ENCODE results near the gene BORCS8. TPM values are rescaled to one million over a fixed set of nuclear protein-coding genes. Genes with fewer than 3 reads are reported as not detected.

Gene BORCS8
- total and polyA plus RNA-seq, 5 donors from 2014 or later = 20.1 to 28.4 (median 22.8) TPM

- H3K27me3 ChIP-seq (ENCODE audit: control insufficient read depth, insufficient read depth, low read length) = no peaks in the 10 kb centered on the region
- H3K27ac ChIP-seq (ENCODE audit: insufficient read depth, low read length, poor library complexity, severe bottlenecking) = no peak overlapping the region
- H3K9me3 Mint-ChIP-seq = no peaks in the 10 kb centered on the region
- H3K4me3 ChIP-seq (ENCODE audit: low read depth, low read length) = no peak overlapping the region
- no peaks in the 10 kb centered on the region for H3K36me3 ChIP-seq (ENCODE audit: control insufficient read depth, insufficient read depth, low read length)
- H3K27me3 Mint-ChIP-seq = no peaks in the 10 kb centered on the region
- DNase-seq (no peak), ATAC-seq (ENCODE audit: low read depth in 2 of 2) (no peak)
- no peak overlapping the region for H3K4me3 Mint-ChIP-seq
- no peaks in the 10 kb centered on the region for H3K9me3 ChIP-seq (ENCODE audit: control insufficient read depth in 2 of 2, low read length in 2 of 2)
- H3K27ac Mint-ChIP-seq = no peak overlapping the region
- peaks cover 4% of the 10 kb centered on the region for H3K36me3 Mint-ChIP-seq
- no peaks in the 10 kb centered on the region for H3K4me1 ChIP-seq (ENCODE audit: control insufficient read depth, insufficient read depth, low read length, poor library complexity, severe bottlenecking)
- H3K4me1 Mint-ChIP-seq = peaks cover 0 to 5% (median 1%) of the 10 kb centered on the region in 4 donors
These were observed 29.5 kb downstream of the BORCS8 start for GRCh38 chr19:19162495-19162894.

GRCh38 chr19:19160461-19161035 is 31.4 kb downstream of the BORCS8 start:
- Histone ChIP-seq H3K4me3 (ENCODE audit: low read depth, low read length) (no peak overlapping the region), H3K4me1 (ENCODE audit: control insufficient read depth, insufficient read depth, low read length, poor library complexity, severe bottlenecking) (no peaks in the 10 kb centered on the region), H3K9me3 (ENCODE audit: control insufficient read depth in 2 of 2, low read length in 2 of 2) (no peaks in the 10 kb centered on the region), H3K27me3 (ENCODE audit: control insufficient read depth, insufficient read depth, low read length) (no peaks in the 10 kb centered on the region), H3K27ac (ENCODE audit: insufficient read depth, low read length, poor library complexity, severe bottlenecking) (no peak overlapping the region), H3K36me3 (ENCODE audit: control insufficient read depth, insufficient read depth, low read length) (peaks cover 2% of the 10 kb centered on the region)
- no peaks in the 10 kb centered on the region for H3K27me3 Mint-ChIP-seq
- H3K4me1 Mint-ChIP-seq = peaks cover 0 to 5% (median 1%) of the 10 kb centered on the region in 4 donors
- no peak overlapping the region for H3K27ac Mint-ChIP-seq
- ATAC-seq (ENCODE audit: low read depth in 2 of 2) (no peak), DNase-seq (no peak)
- peaks cover 13% of the 10 kb centered on the region for H3K36me3 Mint-ChIP-seq
- H3K4me3 Mint-ChIP-seq = no peak overlapping the region
- peaks cover 0 to 2% (median 0%) of the 10 kb centered on the region in 7 donors for H3K9me3 Mint-ChIP-seq

- H3K36me3 ChIP-seq (ENCODE audit: control insufficient read depth, insufficient read depth, low read length) = peaks cover 2% of the 10 kb centered on the region
- no peak overlapping the region for H3K4me3 Mint-ChIP-seq
- H3K9me3 Mint-ChIP-seq = peaks cover 0 to 2% (median 0%) of the 10 kb centered on the region in 7 donors
- H3K27ac Mint-ChIP-seq = peak overlapping the region in 1 of 3 donors; percentile 71
- H3K27me3 Mint-ChIP-seq = no peaks in the 10 kb centered on the region
- ATAC-seq (ENCODE audit: low read depth in 2 of 2) (no peak), DNase-seq (no peak)
- H3K27me3 ChIP-seq (ENCODE audit: control insufficient read depth, insufficient read depth, low read length) = no peaks in the 10 kb centered on the region
- no peak overlapping the region for H3K4me3 ChIP-seq (ENCODE audit: low read depth, low read length)
- peaks cover 18% of the 10 kb centered on the region for H3K36me3 Mint-ChIP-seq
- H3K27ac ChIP-seq (ENCODE audit: insufficient read depth, low read length, poor library complexity, severe bottlenecking) = no peak overlapping the region
- no peaks in the 10 kb centered on the region for H3K4me1 ChIP-seq (ENCODE audit: control insufficient read depth, insufficient read depth, low read length, poor library complexity, severe bottlenecking)
- no peaks in the 10 kb centered on the region for H3K9me3 ChIP-seq (ENCODE audit: control insufficient read depth in 2 of 2, low read length in 2 of 2)
- H3K4me1 Mint-ChIP-seq = peaks cover 0 to 5% (median 1%) of the 10 kb centered on the region in 4 donors
These were observed 32.4 kb downstream of the BORCS8 start for GRCh38 chr19:19159534-19159933.

GRCh38 chr19:19157808-19158207 is 34.1 kb downstream of the BORCS8 start:
- peaks cover 18% of the 10 kb centered on the region for H3K36me3 Mint-ChIP-seq
- peaks cover 2% of the 10 kb centered on the region for H3K36me3 ChIP-seq (ENCODE audit: control insufficient read depth, insufficient read depth, low read length)
- no peaks in the 10 kb centered on the region for H3K27me3 Mint-ChIP-seq
- no peaks in the 10 kb centered on the region for H3K9me3 ChIP-seq (ENCODE audit: control insufficient read depth in 2 of 2, low read length in 2 of 2)
- no peaks in the 10 kb centered on the region for H3K27me3 ChIP-seq (ENCODE audit: control insufficient read depth, insufficient read depth, low read length)
- no peak overlapping the region for H3K4me3 ChIP-seq (ENCODE audit: low read depth, low read length)
- no peak for DNase-seq
- H3K4me1 Mint-ChIP-seq = peaks cover 0 to 5% (median 1%) of the 10 kb centered on the region in 4 donors
- no peak overlapping the region for H3K27ac ChIP-seq (ENCODE audit: insufficient read depth, low read length, poor library complexity, severe bottlenecking)
- no peak overlapping the region for H3K27ac Mint-ChIP-seq
- ATAC-seq (ENCODE audit: low read depth in 2 of 2) = no peak
- H3K9me3 Mint-ChIP-seq = peaks cover 0 to 2% (median 0%) of the 10 kb centered on the region in 7 donors
- H3K4me1 ChIP-seq (ENCODE audit: control insufficient read depth, insufficient read depth, low read length, poor library complexity, severe bottlenecking) = no peaks in the 10 kb centered on the region
- H3K4me3 Mint-ChIP-seq = no peak overlapping the region

GRCh38 chr19:19155495-19156219 is 36.3 kb downstream of the BORCS8 start:
- Mint-ChIP-seq H3K4me3 (no peak overlapping the region), H3K27ac (peak overlapping the region in 1 of 3 donors; percentile 28), H3K4me1 (peaks cover 0 to 2% (median 0%) of the 10 kb centered on the region in 4 donors), H3K36me3 (peaks cover 18% of the 10 kb centered on the region), H3K27me3 (no peaks in the 10 kb centered on the region), H3K9me3 (peaks cover 0 to 2% (median 0%) of the 10 kb centered on the region in 7 donors)
- H3K27me3 ChIP-seq (ENCODE audit: control insufficient read depth, insufficient read depth, low read length) = no peaks in the 10 kb centered on the region
- ATAC-seq (ENCODE audit: low read depth in 2 of 2) (no peak), DNase-seq (no peak)
- peaks cover 2% of the 10 kb centered on the region for H3K36me3 ChIP-seq (ENCODE audit: control insufficient read depth, insufficient read depth, low read length)
- H3K4me1 ChIP-seq (ENCODE audit: control insufficient read depth, insufficient read depth, low read length, poor library complexity, severe bottlenecking) = no peaks in the 10 kb centered on the region
- H3K27ac ChIP-seq (ENCODE audit: insufficient read depth, low read length, poor library complexity, severe bottlenecking) = no peak overlapping the region
- H3K9me3 ChIP-seq (ENCODE audit: control insufficient read depth in 2 of 2, low read length in 2 of 2) = no peaks in the 10 kb centered on the region
- no peak overlapping the region for H3K4me3 ChIP-seq (ENCODE audit: low read depth, low read length)

- H3K9me3 Mint-ChIP-seq = peaks cover 0 to 2% (median 0%) of the 10 kb centered on the region in 7 donors
- H3K27ac Mint-ChIP-seq = no peak overlapping the region
- no peaks in the 10 kb centered on the region for H3K27me3 Mint-ChIP-seq
- Histone ChIP-seq H3K4me3 (ENCODE audit: low read depth, low read length) (no peak overlapping the region), H3K4me1 (ENCODE audit: control insufficient read depth, insufficient read depth, low read length, poor library complexity, severe bottlenecking) (no peaks in the 10 kb centered on the region), H3K36me3 (ENCODE audit: control insufficient read depth, insufficient read depth, low read length) (peaks cover 2% of the 10 kb centered on the region), H3K27me3 (ENCODE audit: control insufficient read depth, insufficient read depth, low read length) (no peaks in the 10 kb centered on the region), H3K9me3 (ENCODE audit: control insufficient read depth in 2 of 2, low read length in 2 of 2) (no peaks in the 10 kb centered on the region), H3K27ac (ENCODE audit: insufficient read depth, low read length, poor library complexity, severe bottlenecking) (no peak overlapping the region)
- ATAC-seq (ENCODE audit: low read depth in 2 of 2) (no peak), DNase-seq (no peak)
- H3K4me1 Mint-ChIP-seq = peaks cover 0 to 2% (median 0%) of the 10 kb centered on the region in 4 donors
- H3K36me3 Mint-ChIP-seq = peaks cover 18% of the 10 kb centered on the region
- no peak overlapping the region for H3K4me3 Mint-ChIP-seq
These were observed 37.0 kb downstream of the BORCS8 start for GRCh38 chr19:19154768-19155494.

- no peak for DNase-seq
- H3K4me1 Mint-ChIP-seq = no peaks in the 10 kb centered on the region
- H3K27ac Mint-ChIP-seq = no peak overlapping the region
- no peaks in the 10 kb centered on the region for H3K4me1 ChIP-seq (ENCODE audit: control insufficient read depth, insufficient read depth, low read length, poor library complexity, severe bottlenecking)
- H3K27me3 ChIP-seq (ENCODE audit: control insufficient read depth, insufficient read depth, low read length) = no peaks in the 10 kb centered on the region
- peaks cover 22% of the 10 kb centered on the region for H3K36me3 Mint-ChIP-seq
- H3K9me3 Mint-ChIP-seq = peaks cover 0 to 2% (median 0%) of the 10 kb centered on the region in 7 donors
- no peak for ATAC-seq (ENCODE audit: low read depth in 2 of 2)
- H3K4me3 ChIP-seq (ENCODE audit: low read depth, low read length) = no peak overlapping the region
- peaks cover 10% of the 10 kb centered on the region for H3K36me3 ChIP-seq (ENCODE audit: control insufficient read depth, insufficient read depth, low read length)
- H3K4me3 Mint-ChIP-seq = no peak overlapping the region
- H3K27me3 Mint-ChIP-seq = no peaks in the 10 kb centered on the region
- H3K9me3 ChIP-seq (ENCODE audit: control insufficient read depth in 2 of 2, low read length in 2 of 2) = no peaks in the 10 kb centered on the region
- no peak overlapping the region for H3K27ac ChIP-seq (ENCODE audit: insufficient read depth, low read length, poor library complexity, severe bottlenecking)
These were observed 39.1 kb downstream of the BORCS8 start for GRCh38 chr19:19152668-19153384.
